ENCODE data around the gene MATN3. TPM values are rescaled to one million over a fixed set of nuclear protein-coding genes. Genes with fewer than 3 reads are reported as not detected.

MATN3 gene
- total RNA-seq, 1 donor, result 1.4 TPM

DNA sequence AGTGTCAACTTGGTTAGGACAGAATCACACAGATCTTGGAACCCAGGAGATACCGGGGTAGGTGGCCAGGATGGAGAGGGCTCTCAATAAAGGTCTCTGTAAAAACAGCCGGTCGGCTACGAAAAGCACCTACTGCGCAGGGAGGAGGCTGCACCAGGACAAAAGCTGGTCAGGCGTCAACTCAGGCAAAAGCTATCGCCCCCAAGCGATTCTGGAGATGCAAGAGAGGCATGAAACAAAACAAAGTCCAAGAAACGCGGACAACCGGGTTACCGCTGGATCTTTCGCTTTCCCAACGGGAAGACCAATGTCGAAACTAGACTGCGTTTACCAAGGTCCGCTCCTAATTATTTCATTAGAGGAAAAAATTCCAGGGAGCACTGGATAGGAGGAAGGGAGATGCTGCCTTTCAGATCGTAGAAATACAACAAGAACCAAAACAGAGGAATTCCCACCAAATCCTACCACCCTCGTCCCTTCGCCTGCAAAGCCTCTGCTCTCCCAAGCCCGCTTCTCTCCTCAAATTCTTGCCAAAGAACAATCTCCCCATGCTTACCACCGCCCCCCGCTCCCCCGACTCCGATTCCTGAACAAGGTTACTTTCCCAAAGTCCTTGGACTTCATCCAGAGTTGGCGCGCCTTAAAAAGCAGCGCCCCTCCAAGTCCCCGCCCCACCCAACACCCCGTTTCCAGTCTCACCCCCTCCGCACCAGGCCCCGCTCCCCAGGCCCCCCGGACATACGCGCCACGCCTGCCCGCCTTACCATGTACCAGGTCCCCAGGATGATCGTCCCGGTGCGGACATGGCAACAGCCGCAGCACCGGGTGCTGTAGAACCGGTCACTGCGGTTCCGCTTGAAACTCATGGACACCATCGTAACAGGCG, 38.4 kb upstream of the MATN3 start:
- Histone ChIP-seq H3K4me3 (ENCODE audit: insufficient read depth, low read length) (peak overlapping the region; percentile 88), H3K79me2 (ENCODE audit: insufficient read depth, low read length) (peaks cover 51% of the 10 kb centered on the region), H3K4me1 (ENCODE audit: insufficient read depth, low read length) (peaks cover 32% of the 10 kb centered on the region), H4K20me1 (ENCODE audit: insufficient read depth, low read length) (peaks cover 36% of the 10 kb centered on the region), H3K4me2 (ENCODE audit: insufficient read depth, low read length) (peak overlapping the region; percentile 94), H3K27me3 (ENCODE audit: insufficient read depth, low read length) (no peaks in the 10 kb centered on the region), H2AFZ (ENCODE audit: low read length) (peak overlapping the region; percentile 79), H3K9me3 (ENCODE audit: low read depth, low read length) (no peaks in the 10 kb centered on the region), H3K27ac (ENCODE audit: low read depth, low read length) (peak overlapping the region; percentile 99), H3K36me3 (ENCODE audit: insufficient read depth, low read length) (no peaks in the 10 kb centered on the region)
- peak; percentile 52 for DNase-seq (ENCODE audit: insufficient read length, low spot score, missing footprints)
- TF ChIP-seq, protein P1, sequence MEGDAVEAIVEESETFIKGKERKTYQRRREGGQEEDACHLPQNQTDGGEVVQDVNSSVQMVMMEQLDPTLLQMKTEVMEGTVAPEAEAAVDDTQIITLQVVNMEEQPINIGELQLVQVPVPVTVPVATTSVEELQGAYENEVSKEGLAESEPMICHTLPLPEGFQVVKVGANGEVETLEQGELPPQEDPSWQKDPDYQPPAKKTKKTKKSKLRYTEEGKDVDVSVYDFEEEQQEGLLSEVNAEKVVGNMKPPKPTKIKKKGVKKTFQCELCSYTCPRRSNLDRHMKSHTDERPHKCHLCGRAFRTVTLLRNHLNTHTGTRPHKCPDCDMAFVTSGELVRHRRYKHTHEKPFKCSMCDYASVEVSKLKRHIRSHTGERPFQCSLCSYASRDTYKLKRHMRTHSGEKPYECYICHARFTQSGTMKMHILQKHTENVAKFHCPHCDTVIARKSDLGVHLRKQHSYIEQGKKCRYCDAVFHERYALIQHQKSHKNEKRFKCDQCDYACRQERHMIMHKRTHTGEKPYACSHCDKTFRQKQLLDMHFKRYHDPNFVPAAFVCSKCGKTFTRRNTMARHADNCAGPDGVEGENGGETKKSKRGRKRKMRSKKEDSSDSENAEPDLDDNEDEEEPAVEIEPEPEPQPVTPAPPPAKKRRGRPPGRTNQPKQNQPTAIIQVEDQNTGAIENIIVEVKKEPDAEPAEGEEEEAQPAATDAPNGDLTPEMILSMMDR (IDR thresholded peaks at IDR 0.05; ENCODE audit: extremely low read depth, low read depth, low read length), result peak; percentile 20

DNA sequence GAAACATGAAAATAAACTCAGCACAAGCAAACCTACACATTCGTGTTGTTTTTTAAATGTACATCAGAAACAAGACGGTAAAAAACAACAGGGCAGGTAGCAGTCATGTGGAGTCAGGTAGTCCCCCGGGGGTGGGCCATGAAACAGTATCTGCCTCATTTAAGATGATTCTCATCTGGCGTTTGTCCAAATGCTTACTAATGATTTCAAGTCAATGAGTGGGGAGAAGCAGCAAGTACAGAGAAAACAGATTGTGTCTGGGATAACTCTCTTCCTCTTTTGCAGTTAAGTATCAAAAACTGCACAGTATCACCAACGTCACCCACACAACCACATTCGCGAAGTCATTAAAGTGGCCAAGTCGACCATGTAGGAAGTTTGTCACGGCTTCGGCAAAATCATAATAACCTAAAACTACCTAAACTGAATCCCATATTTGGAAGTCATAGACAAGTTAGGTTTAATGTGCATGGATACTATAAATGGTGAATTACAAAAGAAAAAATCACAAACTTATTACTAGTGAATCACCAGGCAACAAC, 37.7 kb upstream of the MATN3 start:
- Histone ChIP-seq H3K9me3 (ENCODE audit: low read depth, low read length) (no peaks in the 10 kb centered on the region), H3K4me2 (ENCODE audit: insufficient read depth, low read length) (peak overlapping the region; percentile 94), H3K4me3 (ENCODE audit: insufficient read depth, low read length) (peak overlapping the region; percentile 88), H3K4me1 (ENCODE audit: insufficient read depth, low read length) (peaks cover 32% of the 10 kb centered on the region), H4K20me1 (ENCODE audit: insufficient read depth, low read length) (peaks cover 43% of the 10 kb centered on the region), H3K36me3 (ENCODE audit: insufficient read depth, low read length) (no peaks in the 10 kb centered on the region), H3K27ac (ENCODE audit: low read depth, low read length) (peak overlapping the region; percentile 99), H2AFZ (ENCODE audit: low read length) (no peak overlapping the region), H3K79me2 (ENCODE audit: insufficient read depth, low read length) (peaks cover 58% of the 10 kb centered on the region), H3K27me3 (ENCODE audit: insufficient read depth, low read length) (no peaks in the 10 kb centered on the region)
- TF ChIP-seq, protein P1 (IDR thresholded peaks at IDR 0.05; ENCODE audit: extremely low read depth, low read depth, low read length), result no peak
- DNase-seq (ENCODE audit: insufficient read length, low spot score, missing footprints), result peak; percentile 55

DNA sequence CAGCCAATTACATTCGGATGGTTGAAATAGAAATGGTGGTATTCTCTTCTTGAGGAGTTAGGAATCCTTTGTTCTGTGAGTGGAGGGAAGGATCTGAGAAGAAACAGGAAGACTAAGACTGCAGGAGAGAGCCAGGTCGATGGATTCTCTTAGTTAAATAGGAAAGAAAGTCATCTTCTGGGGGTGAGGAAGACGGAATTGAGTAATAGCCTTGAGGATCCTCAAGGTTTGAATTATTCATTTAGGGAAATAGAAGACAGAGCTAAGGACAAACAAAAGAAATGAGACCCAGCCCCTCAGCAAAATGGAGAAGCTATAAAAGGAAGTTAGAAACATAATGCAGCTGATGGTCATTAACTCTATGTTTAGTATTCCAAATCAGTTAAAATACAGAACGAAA, 37.2 kb upstream of the MATN3 start:
- peaks cover 48% of the 10 kb centered on the region for H4K20me1 ChIP-seq (ENCODE audit: insufficient read depth, low read length)
- DNase-seq (ENCODE audit: insufficient read length, low spot score, missing footprints), result peak; percentile 43
- H2AFZ ChIP-seq (ENCODE audit: low read length), result no peak overlapping the region
- H3K36me3 ChIP-seq (ENCODE audit: insufficient read depth, low read length), result no peaks in the 10 kb centered on the region
- H3K4me2 ChIP-seq (ENCODE audit: insufficient read depth, low read length), result peak overlapping the region; percentile 94
- H3K4me3 ChIP-seq (ENCODE audit: insufficient read depth, low read length), result peak overlapping the region; percentile 88
- peaks cover 32% of the 10 kb centered on the region for H3K4me1 ChIP-seq (ENCODE audit: insufficient read depth, low read length)
- peak overlapping the region; percentile 99 for H3K27ac ChIP-seq (ENCODE audit: low read depth, low read length)
- H3K27me3 ChIP-seq (ENCODE audit: insufficient read depth, low read length), result no peaks in the 10 kb centered on the region
- H3K79me2 ChIP-seq (ENCODE audit: insufficient read depth, low read length), result peaks cover 63% of the 10 kb centered on the region
- H3K9me3 ChIP-seq (ENCODE audit: low read depth, low read length), result no peaks in the 10 kb centered on the region
- TF ChIP-seq, protein P1 (IDR thresholded peaks at IDR 0.05; ENCODE audit: extremely low read depth, low read depth, low read length), result no peak

Measured in osteoblast (primary cell).